OCI-LY7 (cell line): ENCODE measurements around the gene C1QA.

Experiments
- CTCF ChIP-seq: fragments of 200-600 bp; sonication (generic); conservative IDR thresholded peaks from 2 replicates; pipeline ENCODE4 v1.5.1; 2014; ENCODE audit warnings: mild to moderate bottlenecking, antibody characterized with exemption, low read length, moderate library complexity, mixed read lengths
- EZH2phosphoT487 ChIP-seq: fragments of 200-600 bp; sonication (generic); IDR thresholded peaks from 2 replicates; pipeline ENCODE4 v1.6.1; 2018; ENCODE audit warnings: low read depth, borderline replicate concordance, mild to moderate bottlenecking, mixed run types, antibody characterized with exemption, low read length, moderate library complexity, mixed read lengths

GRCh38 chr1:22681556-22682276, 45.3 kb downstream of the C1QA start:
- TF ChIP-seq CTCF: no peak
- TF ChIP-seq EZH2phosphoT487: no peak
